Esophagus muscularis mucosa (tissue), 4 donors: ENCODE data around the gene SYTL1. TPM values are rescaled to one million over a fixed set of nuclear protein-coding genes. Genes with fewer than 3 reads are reported as not detected.

Experiments
- DNase-seq: peaks from one replicate; pipeline ENCODE4 v3.0.0-alpha.2; 2017; ENCODE audit errors: extremely low spot score
- H3K27ac ChIP-seq, 4 donors: fragments of 200-600 bp; sonication (generic); replicated peaks in 1 of 4; 1 replicate in 3 of 4; 2 replicates in 1 of 4; pipeline ENCODE4 v1.5.1; 2016 to 2019; ENCODE audit warnings: mild to moderate bottlenecking in 1 of 4
- H3K27me3 ChIP-seq, 4 donors: fragments of 200-600 bp; sonication (generic); one replicate each; pipeline versions ENCODE4 v1.5.1 to v1.6.0; 2016 to 2019
- H3K36me3 ChIP-seq, 4 donors: fragments of 200-600 bp; sonication (generic); one replicate each; pipeline ENCODE4 v1.5.1; 2016 to 2019
- H3K4me1 ChIP-seq, 4 donors: fragments of 200-600 bp; sonication (generic); one replicate each; pipeline ENCODE4 v1.5.1; 2016 to 2019
- H3K4me3 ChIP-seq, 4 donors: fragments of 200-600 bp; sonication (generic); 1 replicate in 2 of 4; 2 replicates in 2 of 4; pipeline ENCODE4 v1.5.1; 2016 to 2019; ENCODE audit warnings: mild to moderate bottlenecking in 4 of 4, moderate library complexity in 1 of 4
- H3K9me3 ChIP-seq, 4 donors: fragments of 200-600 bp; sonication (generic); 1 replicate in 3 of 4; 2 replicates in 1 of 4; pipeline ENCODE4 v1.5.1; 2016 to 2019
- EP300 ChIP-seq: sonication (generic); formaldehyde crosslinking; IDR thresholded peaks from one replicate; pipeline ENCODE4 v1.6.1; 2017; ENCODE audit warnings: antibody characterized with exemption
- POLR2A ChIP-seq: fragments of 450-650 bp; IDR thresholded peaks from one replicate; pipeline ENCODE4 v1.6.1; 2017; ENCODE audit warnings: antibody characterized with exemption, moderate library complexity, mild to moderate bottlenecking, low read depth
- POLR2AphosphoS5 ChIP-seq, 2 donors: sonication (generic); formaldehyde crosslinking; IDR thresholded peaks; one replicate each; pipeline ENCODE4 v1.6.1; 2017; ENCODE audit warnings: antibody characterized with exemption in 2 of 2
- WGBS: methylation state at CpG from one replicate; pipeline ENCODE4 v1.1.5; 2018; 5-methylcytosine and 5-hydroxymethylcytosine counted together
- intact Hi-C: fragments of 100-400 bp; cut with DNase I; formaldehyde crosslinking; loops from one replicate; pipeline ENCODE4 v1.15.1; 2023
- total RNA-seq, 4 donors: library from RNA; depleted of rRNA; stranded (reverse); fragments of >200 nt; gene quantifications; one replicate each; pipeline versions ENCODE4 v1.1.0 to v1.2.1, GENCODE V29; 2016
- TF ChIP-seq, protein P1 (sequence below), 3 experiments: fragments of 200-600 bp in 2 of 3; fragments of 450-650 bp in 1 of 3; sonication (generic) in 2 of 3; IDR thresholded peaks; one replicate each; pipeline ENCODE4 v1.5.1; 2017 to 2019; ENCODE audit warnings: antibody characterized with exemption in 3 of 3, mild to moderate bottlenecking in 2 of 3, moderate library complexity in 1 of 3

SYTL1 gene
- total RNA-seq, 4 donors from 2014 or later: 0.29 to 3.7 (median 1.5) TPM

GRCh38 chr1:27350663-27351540, 9.1 kb downstream of the SYTL1 start:
- Histone ChIP-seq H3K4me3 (peak overlapping the region; percentile 53 to 59 (median 56)), H3K9me3 (no peaks in the 10 kb centered on the region), H3K36me3 (peaks cover 25 to 35% (median 32%) of the 10 kb centered on the region in 4 donors), H3K4me1 (peaks cover 23 to 32% (median 30%) of the 10 kb centered on the region in 4 donors), H3K27me3 (peaks cover 0 to 40% (median 7%) of the 10 kb centered on the region in 4 donors), H3K27ac (peak overlapping the region in 3 of 4 donors; percentile 43 to 52 (median 49))
- TF ChIP-seq, protein P1, sequence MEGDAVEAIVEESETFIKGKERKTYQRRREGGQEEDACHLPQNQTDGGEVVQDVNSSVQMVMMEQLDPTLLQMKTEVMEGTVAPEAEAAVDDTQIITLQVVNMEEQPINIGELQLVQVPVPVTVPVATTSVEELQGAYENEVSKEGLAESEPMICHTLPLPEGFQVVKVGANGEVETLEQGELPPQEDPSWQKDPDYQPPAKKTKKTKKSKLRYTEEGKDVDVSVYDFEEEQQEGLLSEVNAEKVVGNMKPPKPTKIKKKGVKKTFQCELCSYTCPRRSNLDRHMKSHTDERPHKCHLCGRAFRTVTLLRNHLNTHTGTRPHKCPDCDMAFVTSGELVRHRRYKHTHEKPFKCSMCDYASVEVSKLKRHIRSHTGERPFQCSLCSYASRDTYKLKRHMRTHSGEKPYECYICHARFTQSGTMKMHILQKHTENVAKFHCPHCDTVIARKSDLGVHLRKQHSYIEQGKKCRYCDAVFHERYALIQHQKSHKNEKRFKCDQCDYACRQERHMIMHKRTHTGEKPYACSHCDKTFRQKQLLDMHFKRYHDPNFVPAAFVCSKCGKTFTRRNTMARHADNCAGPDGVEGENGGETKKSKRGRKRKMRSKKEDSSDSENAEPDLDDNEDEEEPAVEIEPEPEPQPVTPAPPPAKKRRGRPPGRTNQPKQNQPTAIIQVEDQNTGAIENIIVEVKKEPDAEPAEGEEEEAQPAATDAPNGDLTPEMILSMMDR (IDR thresholded peaks at IDR 0.05): no peak
- peak in 1 of 2 donors; percentile 8 for TF ChIP-seq POLR2AphosphoS5 (IDR thresholded peaks at IDR 0.05)
- DNase-seq: no peak
- WGBS: 42% methylated on average over 34 of the region's 62 CpGs
- intact Hi-C loops: no loop called here

- intact Hi-C loops: no loop called here
- peaks cover 32 to 42% (median 39%) of the 10 kb centered on the region in 4 donors for H3K36me3 ChIP-seq
- H3K27ac ChIP-seq: peak overlapping the region in 3 of 4 donors; percentile 43 to 52 (median 49)
- H3K4me3 ChIP-seq: peak overlapping the region; percentile 53 to 59 (median 56)
- peaks cover 0 to 40% (median 7%) of the 10 kb centered on the region in 4 donors for H3K27me3 ChIP-seq
- H3K4me1 ChIP-seq: peaks cover 23 to 32% (median 30%) of the 10 kb centered on the region in 4 donors
- no peak for DNase-seq
- no peaks in the 10 kb centered on the region for H3K9me3 ChIP-seq
- WGBS: 65% methylated on average over 6 of the region's 8 CpGs
- no peak for TF ChIP-seq POLR2AphosphoS5 (IDR thresholded peaks at IDR 0.05)
- TF ChIP-seq, protein P1 (IDR thresholded peaks at IDR 0.05): no peak
- no peak for TF ChIP-seq EP300
- no peak for TF ChIP-seq POLR2A
Observed at GRCh38 chr1:27351541-27352107, 9.8 kb downstream of the SYTL1 start.

- Histone ChIP-seq H3K4me3 (no peak overlapping the region), H3K27ac (no peak overlapping the region), H3K27me3 (peaks cover 0 to 28% (median 7%) of the 10 kb centered on the region in 4 donors), H3K9me3 (no peaks in the 10 kb centered on the region), H3K36me3 (peaks cover 43 to 57% (median 54%) of the 10 kb centered on the region in 4 donors), H3K4me1 (peaks cover 31 to 45% (median 43%) of the 10 kb centered on the region in 4 donors)
- TF ChIP-seq EP300 (no peak), POLR2AphosphoS5 (IDR thresholded peaks at IDR 0.05) (no peak), POLR2A (no peak)
- TF ChIP-seq, protein P1 (IDR thresholded peaks at IDR 0.05): no peak
- intact Hi-C loops: no loop called here
- no peak for DNase-seq
- WGBS: 90% methylated on average over 10 of the region's 13 CpGs
Observed at GRCh38 chr1:27353166-27353565, 11.3 kb downstream of the SYTL1 start.

DNA sequence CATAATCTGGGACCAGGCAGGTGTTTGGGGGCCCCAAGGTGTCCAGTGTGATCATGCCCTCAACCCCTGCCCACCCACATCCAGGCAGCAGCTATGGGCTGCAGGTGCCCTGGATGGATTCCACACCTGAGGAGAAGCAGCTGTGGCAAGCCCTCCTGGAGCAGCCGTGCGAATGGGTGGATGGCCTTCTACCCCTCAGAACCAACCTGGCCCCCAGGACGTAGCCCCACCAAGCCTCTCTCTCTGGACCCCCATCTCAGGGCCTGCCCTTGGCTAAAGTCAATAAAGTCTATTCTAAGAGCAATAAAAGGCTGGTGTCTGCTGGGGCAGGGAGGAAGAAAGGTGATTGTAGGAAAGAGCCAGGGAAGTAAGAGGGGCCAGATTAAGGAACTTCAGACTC, 11.8 kb downstream of the SYTL1 start:
- H3K36me3 ChIP-seq: peaks cover 47 to 62% (median 59%) of the 10 kb centered on the region in 4 donors
- intact Hi-C loops: no loop called here
- WGBS: 90% methylated on average over 3 of the region's 3 CpGs
- H3K4me1 ChIP-seq: peaks cover 31 to 48% (median 45%) of the 10 kb centered on the region in 4 donors
- TF ChIP-seq POLR2A: no peak
- no peak for TF ChIP-seq EP300
- TF ChIP-seq, protein P1 (IDR thresholded peaks at IDR 0.05): no peak
- TF ChIP-seq POLR2AphosphoS5 (IDR thresholded peaks at IDR 0.05): no peak
- no peak overlapping the region for H3K27ac ChIP-seq
- DNase-seq: no peak
- H3K27me3 ChIP-seq: peaks cover 0 to 26% (median 7%) of the 10 kb centered on the region in 4 donors
- no peaks in the 10 kb centered on the region for H3K9me3 ChIP-seq
- no peak overlapping the region for H3K4me3 ChIP-seq
